GM19025 (cell line): ENCODE results near the gene APEX1.

ENCODE experiments used
- ATAC-seq: cut with Tn5 transposase; IDR thresholded peaks from one replicate; pipeline ENCODE4 v1.9.1; 2021; ENCODE audit warnings: mild to moderate bottlenecking, low read depth, moderate library complexity; ENCODE audit not compliant: unreplicated experiment

The APEX1 gene

DNA sequence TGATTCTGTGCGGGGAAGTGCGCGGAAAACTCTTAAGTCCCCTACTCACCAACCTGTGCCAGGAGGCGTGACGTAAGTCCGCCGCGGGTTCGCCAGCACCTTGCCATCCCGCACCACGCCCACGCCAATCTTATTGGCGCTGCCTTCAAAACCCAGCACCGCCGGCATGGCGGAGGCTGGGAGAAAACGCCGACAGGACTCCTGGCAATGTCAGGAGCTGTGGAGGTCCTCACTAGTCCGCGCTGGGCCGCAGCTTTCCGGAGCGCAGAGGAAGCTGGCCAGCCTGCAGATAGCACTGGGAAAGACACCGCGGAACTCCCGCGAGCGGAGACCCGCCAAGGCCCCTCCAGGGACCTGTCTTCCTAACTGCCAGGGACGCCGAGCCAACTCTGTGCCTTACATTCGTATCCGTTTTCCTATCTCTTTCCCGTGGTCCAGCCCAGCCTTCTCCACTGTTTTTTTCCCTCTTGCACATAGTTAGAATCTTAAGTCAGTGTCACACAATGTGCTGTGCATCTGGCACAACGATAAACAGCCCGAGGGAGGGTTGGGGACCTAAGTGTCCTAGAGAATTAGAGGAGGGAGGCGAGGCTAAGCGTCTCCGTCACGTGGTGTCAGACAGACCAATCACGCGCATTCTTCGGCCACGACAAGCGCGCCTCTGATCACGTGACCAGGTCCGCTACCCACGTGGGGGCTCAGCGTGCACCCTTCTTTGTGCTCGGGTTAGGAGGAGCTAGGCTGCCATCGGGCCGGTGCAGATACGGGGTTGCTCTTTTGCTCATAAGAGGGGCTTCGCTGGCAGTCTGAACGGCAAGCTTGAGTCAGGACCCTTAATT lies at the start of gene APEX1, which contains the start of gene OSGEP:
APEX1 (plus strand) TSS at position 711 of the 839 bp plus-strand sequence. CDS start 420 bp downstream, outside the sequence.
OSGEP (minus strand) TSS at position 297 of the 839 bp plus-strand sequence; CDS start at position 168, 129 bp downstream.
- peak; percentile 83 for ATAC-seq

DNA sequence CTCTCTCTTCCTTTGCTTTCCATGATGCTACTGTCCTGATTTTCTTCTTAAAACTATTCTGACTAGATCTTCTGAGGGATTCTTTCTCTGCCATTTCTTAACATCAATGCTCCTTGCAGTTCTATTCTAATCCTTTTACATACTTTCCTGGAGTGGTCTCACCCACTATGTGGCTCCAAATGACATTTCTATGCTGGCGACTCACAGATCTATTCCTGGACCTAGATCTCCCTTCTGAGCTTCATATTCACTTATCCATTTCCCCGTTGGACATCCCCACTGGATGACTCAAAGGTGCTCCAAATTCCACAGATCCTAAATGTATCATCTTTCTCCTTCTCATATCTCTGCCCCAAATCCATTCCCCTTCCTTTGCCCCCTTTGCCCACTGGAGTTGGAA lies 45.8 kb upstream of the APEX1 start:
- ATAC-seq: no peak

- peak; percentile 55 for ATAC-seq
Observed at GRCh38 chr14:20412411-20412810, 42.6 kb upstream of the APEX1 start.

GRCh38 chr14:20412876-20413743 lies 41.9 kb upstream of the APEX1 start, which contains the start of gene TEP1:
TSS of gene TEP1 (minus strand) at chr14:20413501. CDS start at chr14:20408439, 5,062 bp downstream.
- ATAC-seq: peak; percentile 65

DNA sequence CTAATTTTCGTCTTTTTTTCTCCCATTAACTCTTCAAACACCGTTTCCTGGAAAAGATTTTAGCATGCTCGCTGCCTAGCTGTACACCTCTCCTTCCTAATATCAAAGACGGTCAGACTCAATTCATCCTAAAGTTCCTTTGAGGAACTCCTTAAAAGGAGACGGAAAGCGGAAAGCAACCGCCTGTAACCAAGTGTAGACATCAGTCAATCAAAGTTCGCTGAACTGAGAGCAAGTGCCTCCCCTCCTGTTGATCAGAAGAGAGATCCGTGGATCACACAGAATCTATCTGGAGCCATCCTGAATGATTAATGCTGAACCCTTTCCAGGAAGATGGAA lies 41.3 kb upstream of the APEX1 start:
- ATAC-seq: no peak

DNA sequence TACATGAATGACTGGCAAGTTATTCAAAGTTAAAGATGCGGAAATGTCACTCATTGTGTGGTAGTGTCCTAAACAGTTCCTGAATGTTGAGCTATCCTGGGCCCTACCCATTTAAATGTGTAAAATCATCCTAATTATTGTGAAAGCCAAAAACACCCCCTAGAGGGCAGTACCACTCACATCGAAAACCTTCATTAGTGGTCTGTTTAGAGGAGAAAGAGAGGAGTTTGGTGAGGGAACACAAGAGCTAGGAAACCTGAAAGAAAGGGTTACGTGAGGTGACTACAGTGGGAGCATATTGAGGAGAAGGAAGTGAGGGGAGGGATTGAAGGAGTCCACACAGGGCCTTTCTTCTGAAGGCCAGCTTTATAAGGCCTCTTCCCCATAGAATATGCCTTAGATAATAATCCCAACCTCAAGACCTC lies 39.2 kb upstream of the APEX1 start:
- ATAC-seq: no peak

- ATAC-seq: no peak
Observed at GRCh38 chr14:20416223-20416622, 38.8 kb upstream of the APEX1 start.

GRCh38 chr14:20417250-20418186 lies 37.5 kb upstream of the APEX1 start:
- ATAC-seq: no peak

GRCh38 chr14:20418501-20418909 lies 36.5 kb upstream of the APEX1 start:
- no peak for ATAC-seq

DNA sequence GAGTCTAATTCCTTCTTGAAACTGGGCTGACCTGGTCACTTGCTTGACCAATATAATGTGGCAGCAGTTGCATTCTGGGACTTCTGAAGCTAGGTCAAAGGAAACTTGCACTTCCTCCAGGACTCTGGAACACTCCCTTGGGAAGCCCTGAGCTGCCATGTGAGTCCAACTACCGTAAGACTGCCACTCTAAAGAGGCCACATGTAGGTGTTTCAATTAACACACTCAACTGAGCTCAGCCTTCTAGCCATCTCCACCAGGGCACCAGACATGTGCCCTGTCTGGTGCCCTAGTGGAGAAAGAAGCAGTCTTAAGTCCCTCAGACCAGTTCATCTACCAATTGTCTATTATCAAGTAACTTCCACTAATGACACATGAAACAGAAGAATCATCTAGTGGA lies 35.6 kb upstream of the APEX1 start:
- no peak for ATAC-seq

GRCh38 chr14:20421267-20421666 lies 33.8 kb upstream of the APEX1 start:
- no peak for ATAC-seq

GRCh38 chr14:20422886-20423285 lies 32.1 kb upstream of the APEX1 start:
- ATAC-seq: no peak

- ATAC-seq: no peak
Observed at GRCh38 chr14:20424851-20425250, 30.2 kb upstream of the APEX1 start.

DNA sequence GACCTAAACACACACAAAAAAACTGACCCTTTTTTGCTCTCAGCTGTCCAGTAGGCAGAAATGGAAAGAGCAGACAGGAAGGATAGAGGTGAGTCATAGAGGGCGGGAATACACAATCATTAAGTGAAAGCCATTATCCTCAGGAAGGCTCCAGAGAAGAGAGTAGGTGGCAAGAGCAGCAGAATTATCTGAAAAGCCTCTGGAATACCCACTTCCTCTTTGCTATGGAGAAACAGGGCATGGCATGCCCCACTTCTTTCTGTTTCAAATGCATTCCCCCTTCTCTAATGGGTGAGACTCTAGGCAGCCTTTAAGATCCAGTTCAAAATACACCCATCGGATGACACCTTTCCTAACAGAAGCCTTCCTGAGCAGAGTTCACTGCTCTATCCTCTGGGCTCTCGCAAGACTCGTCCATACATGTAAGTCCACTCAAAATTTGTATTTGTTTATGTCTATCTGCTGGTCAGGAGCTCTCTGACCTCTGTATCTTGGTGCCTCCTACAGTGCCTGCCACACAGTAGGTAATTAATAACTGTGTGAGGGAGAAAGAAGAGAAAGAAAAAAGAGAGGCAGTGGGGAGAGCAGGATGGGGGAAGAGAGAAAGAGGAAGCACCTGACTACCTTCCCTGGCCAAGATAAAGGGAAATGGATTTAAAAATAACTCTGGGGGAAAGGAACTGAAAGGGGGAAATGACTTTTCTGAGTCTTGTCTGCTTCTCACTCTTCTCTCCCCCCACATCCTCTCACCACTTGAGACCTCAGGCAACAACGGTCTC lies 27.6 kb upstream of the APEX1 start:
- peak; percentile 69 for ATAC-seq

GRCh38 chr14:20428010-20428365 lies 27.0 kb upstream of the APEX1 start:
- peak; percentile 35 for ATAC-seq

GRCh38 chr14:20428802-20429201 lies 26.2 kb upstream of the APEX1 start:
- ATAC-seq: no peak

DNA sequence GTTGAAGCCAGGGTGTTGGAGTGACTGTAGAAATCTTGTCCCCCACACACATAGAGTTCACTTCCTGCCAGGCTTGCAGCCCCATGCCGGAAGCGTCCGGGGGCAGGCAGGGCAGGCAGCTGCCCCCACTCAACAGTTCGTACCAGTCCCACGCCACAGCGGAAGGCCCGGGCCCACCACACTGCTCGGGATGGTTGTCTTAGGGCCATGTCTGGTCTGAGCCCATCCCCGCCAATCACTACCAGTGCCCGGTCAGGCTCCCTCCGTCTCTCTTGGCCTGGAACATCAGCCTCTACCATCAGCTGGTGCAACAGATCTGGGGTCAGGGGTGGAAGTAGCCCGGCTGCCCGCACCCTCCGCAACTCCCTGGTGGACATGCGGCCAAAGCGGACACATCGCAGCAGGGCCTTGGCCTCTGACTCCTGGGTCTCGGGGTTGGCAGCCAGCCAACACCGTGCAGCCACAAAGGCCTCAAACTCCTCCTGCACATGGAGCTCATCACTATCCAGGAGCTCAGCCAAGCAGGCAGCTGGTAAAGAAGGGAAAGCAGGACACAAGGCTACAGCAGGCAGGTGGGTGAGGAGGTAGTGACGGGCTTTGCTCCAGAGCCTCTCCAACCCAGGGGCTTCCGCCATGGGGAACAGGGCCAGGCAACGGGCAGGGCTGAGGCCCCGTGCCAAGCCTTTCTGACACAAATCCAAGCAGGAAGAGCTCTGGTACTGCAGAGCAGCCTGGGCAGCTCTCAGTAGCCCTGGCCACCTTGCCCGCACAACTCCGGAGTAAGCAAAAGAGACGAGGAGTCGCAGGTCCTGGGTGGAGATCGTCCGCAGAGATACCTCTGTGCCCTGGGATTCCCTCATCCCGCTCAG lies 25.0 kb upstream of the APEX1 start:
- no peak for ATAC-seq

- no peak for ATAC-seq
Observed at GRCh38 chr14:20434701-20435581, 20.1 kb upstream of the APEX1 start.
